Stimulated activated CD8-positive, alpha-beta memory T cell treated with anti-CD3 and anti-CD28 coated beads, Interleukin-7, amount 100 ng/mL, for 48 hours (primary cell): ENCODE measurements around the gene TNN.

Experiments
- DNase-seq, 2 donors: peaks; one replicate each; pipeline ENCODE4 v3.0.0-alpha.2; 2020; ENCODE audit warnings: low read depth in 1 of 2; ENCODE audit errors: extremely low read depth in 1 of 2

Gene TNN

GRCh38 chr1:175137369-175137768 lies 69.7 kb downstream of the TNN start:
- DNase-seq = no peak

GRCh38 chr1:175138579-175138978 lies 70.9 kb downstream of the TNN start:
- no peak for DNase-seq

GRCh38 chr1:175145899-175146528 lies 78.4 kb downstream of the TNN start:
- no peak for DNase-seq

GRCh38 chr1:175146529-175147213 lies 79.0 kb downstream of the TNN start:
- DNase-seq = peak; percentile 45 to 52

GRCh38 chr1:175147569-175147968 lies 79.9 kb downstream of the TNN start:
- DNase-seq = no peak

- DNase-seq = no peak
These were observed 80.4 kb downstream of the TNN start for GRCh38 chr1:175148068-175148467.

GRCh38 chr1:175150596-175151319 lies 83.1 kb downstream of the TNN start:
- DNase-seq = no peak

- peak; percentile 20 to 35 for DNase-seq
These were observed 84.5 kb downstream of the TNN start for GRCh38 chr1:175152006-175152652.

- peak; percentile 31 to 35 for DNase-seq
These were observed 87.2 kb downstream of the TNN start for GRCh38 chr1:175154629-175155472.

- no peak for DNase-seq
These were observed 87.8 kb downstream of the TNN start for GRCh38 chr1:175155473-175155856.

GRCh38 chr1:175155936-175156335 lies 88.3 kb downstream of the TNN start:
- DNase-seq = no peak

GRCh38 chr1:175157200-175157599 lies 89.6 kb downstream of the TNN start:
- no peak for DNase-seq

- DNase-seq = no peak
These were observed 90.5 kb downstream of the TNN start for GRCh38 chr1:175158170-175158591.

GRCh38 chr1:175162955-175163354 lies 95.3 kb downstream of the TNN start:
- no peak for DNase-seq

GRCh38 chr1:175163702-175164101 lies 96.1 kb downstream of the TNN start:
- no peak for DNase-seq

GRCh38 chr1:175164751-175165150 lies 97.1 kb downstream of the TNN start:
- DNase-seq = no peak

GRCh38 chr1:175166746-175167145 lies 99.1 kb downstream of the TNN start:
- no peak for DNase-seq

GRCh38 chr1:175167861-175168260 lies 100.2 kb downstream of the TNN start:
- no peak for DNase-seq

GRCh38 chr1:175168782-175169181 lies 101.1 kb downstream of the TNN start:
- no peak for DNase-seq

- no peak for DNase-seq
These were observed 101.8 kb downstream of the TNN start for GRCh38 chr1:175169286-175170018.
